Measurements from ENCODE around the gene RASGRP1. TPM values are rescaled to one million over a fixed set of nuclear protein-coding genes. Genes with fewer than 3 reads are reported as not detected.

RASGRP1 gene
- total RNA-seq, 1 experiment from 2014 or later, result not detected

- H3K4me3 Mint-ChIP-seq (ENCODE audit: unreplicated experiment), result no peak overlapping the region
- H3K27me3 Mint-ChIP-seq (ENCODE audit: insufficient read depth, unreplicated experiment), result peaks cover 27% of the 10 kb centered on the region
- ChIA-PET POLR2A (no interaction called here), CTCF (interaction anchor here (2.4 to 6.5 kb wide), 4 partner anchors 88 to 137 kb away, joined by 11 to 87 read pairs (median 36); no protein-coding TSS in a partner anchor)
- no peaks in the 10 kb centered on the region for H3K9me3 Mint-ChIP-seq (ENCODE audit: unreplicated experiment)
- no peak overlapping the region for H3K27ac Mint-ChIP-seq (ENCODE audit: low read depth, unreplicated experiment)
- no TSS peak for BruUV-seq (replicated peaks)
- TF ChIP-seq CTCF (IDR thresholded peaks at IDR 0.05; ENCODE audit: unreplicated experiment), result no peak
- intact Hi-C loops (cut with micrococcal nuclease), result loop anchor here (5.0 kb wide), 2 partner anchors 90 to 565 kb away; no protein-coding TSS in a partner anchor
- peaks cover 6% of the 10 kb centered on the region for H3K36me3 Mint-ChIP-seq (ENCODE audit: insufficient read depth, unreplicated experiment)
- H3K4me1 Mint-ChIP-seq (ENCODE audit: insufficient read depth, unreplicated experiment), result no peaks in the 10 kb centered on the region
- no peak for DNase-seq (ENCODE audit: unreplicated experiment)
These were observed 2.3 kb downstream of the RASGRP1 start for GRCh38 chr15:38562278-38562677.

GRCh38 chr15:38560456-38560926 is 4.1 kb downstream of the RASGRP1 start:
- no peak for DNase-seq (ENCODE audit: unreplicated experiment)
- no peak for TF ChIP-seq CTCF (IDR thresholded peaks at IDR 0.05; ENCODE audit: unreplicated experiment)
- Mint-ChIP-seq H3K27ac (ENCODE audit: low read depth, unreplicated experiment) (no peak overlapping the region), H3K4me3 (ENCODE audit: unreplicated experiment) (no peak overlapping the region), H3K4me1 (ENCODE audit: insufficient read depth, unreplicated experiment) (no peaks in the 10 kb centered on the region), H3K36me3 (ENCODE audit: insufficient read depth, unreplicated experiment) (peaks cover 6% of the 10 kb centered on the region), H3K27me3 (ENCODE audit: insufficient read depth, unreplicated experiment) (peaks cover 29% of the 10 kb centered on the region), H3K9me3 (ENCODE audit: unreplicated experiment) (no peaks in the 10 kb centered on the region)
- ChIA-PET POLR2A (no interaction called here), CTCF (interaction anchor here (0.6 to 6.5 kb wide), 5 partner anchors 13 to 1222 kb away, joined by 3 to 87 read pairs (median 4); partner anchors contain the start of gene FSIP1)
- intact Hi-C loops (cut with micrococcal nuclease), result loop anchor here (5.0 kb wide), 2 partner anchors 88 to 563 kb away; no protein-coding TSS in a partner anchor
- no TSS peak for BruUV-seq (replicated peaks)

GRCh38 chr15:38559636-38560307 is 4.8 kb downstream of the RASGRP1 start:
- Mint-ChIP-seq H3K36me3 (ENCODE audit: insufficient read depth, unreplicated experiment) (peaks cover 6% of the 10 kb centered on the region), H3K4me3 (ENCODE audit: unreplicated experiment) (no peak overlapping the region), H3K9me3 (ENCODE audit: unreplicated experiment) (no peaks in the 10 kb centered on the region), H3K4me1 (ENCODE audit: insufficient read depth, unreplicated experiment) (no peaks in the 10 kb centered on the region), H3K27ac (ENCODE audit: low read depth, unreplicated experiment) (no peak overlapping the region), H3K27me3 (ENCODE audit: insufficient read depth, unreplicated experiment) (peaks cover 29% of the 10 kb centered on the region)
- no peak for TF ChIP-seq CTCF (IDR thresholded peaks at IDR 0.05; ENCODE audit: unreplicated experiment)
- DNase-seq (ENCODE audit: unreplicated experiment), result no peak
- intact Hi-C loops (cut with micrococcal nuclease), result loop anchor here (5.0 kb wide), 2 partner anchors 87 to 562 kb away; no protein-coding TSS in a partner anchor
- CTCF ChIA-PET, result interaction anchor here (0.7 to 6.5 kb wide), 4 partner anchors 9 to 1223 kb away, joined by 3 to 87 read pairs (median 8); partner anchors contain the start of gene FSIP1
- POLR2A ChIA-PET, result no interaction called here
- BruUV-seq (replicated peaks), result no TSS peak

GRCh38 chr15:38559131-38559530 is 5.5 kb downstream of the RASGRP1 start:
- ChIA-PET POLR2A (no interaction called here), CTCF (interaction anchor here (0.6 to 2.4 kb wide), 4 partner anchors 10 to 142 kb away, joined by 3 to 11 read pairs (median 4); no protein-coding TSS in a partner anchor)
- H3K36me3 Mint-ChIP-seq (ENCODE audit: insufficient read depth, unreplicated experiment), result peaks cover 6% of the 10 kb centered on the region
- H3K4me1 Mint-ChIP-seq (ENCODE audit: insufficient read depth, unreplicated experiment), result no peaks in the 10 kb centered on the region
- H3K27ac Mint-ChIP-seq (ENCODE audit: low read depth, unreplicated experiment), result no peak overlapping the region
- no peak for TF ChIP-seq CTCF (IDR thresholded peaks at IDR 0.05; ENCODE audit: unreplicated experiment)
- H3K9me3 Mint-ChIP-seq (ENCODE audit: unreplicated experiment), result no peaks in the 10 kb centered on the region
- DNase-seq (ENCODE audit: unreplicated experiment), result no peak
- no TSS peak for BruUV-seq (replicated peaks)
- no peak overlapping the region for H3K4me3 Mint-ChIP-seq (ENCODE audit: unreplicated experiment)
- intact Hi-C loops (cut with micrococcal nuclease), result no loop called here
- peaks cover 29% of the 10 kb centered on the region for H3K27me3 Mint-ChIP-seq (ENCODE audit: insufficient read depth, unreplicated experiment)
